Endothelial cell of umbilical vein (primary cell): ENCODE data around the gene VAV2. TPM values are rescaled to one million over a fixed set of nuclear protein-coding genes. Genes with fewer than 3 reads are reported as not detected.

Source experiments
- BruUV-seq: library from RNA; stranded (reverse); fragments of 400-500 nt; replicated peaks from 2 replicates; lab custom pipeline; 2021; lab: Mats Ljungman, UMichigan
- CTCF ChIA-PET: fragments of 300-600, 350-600 bp; sonication (Branson Sonifier 250); formaldehyde crosslinking; loops from one replicate; lab custom pipeline; 2021; ENCODE audit warnings: antibody characterized with exemption, inconsistent platforms; lab: Charles Lee
- POLR2A ChIA-PET: fragments of 300-600, 350-600 bp; sonication (Branson Sonifier 250); formaldehyde crosslinking; loops from one replicate; lab custom pipeline; 2021; ENCODE audit warnings: antibody characterized with exemption, inconsistent platforms; lab: Charles Lee
- DNase-seq: peaks from one replicate; pipeline ENCODE4 v3.0.0-alpha.2; 2011; ENCODE audit warnings: low read depth, low spot score
- FAIRE-seq: peaks from 2 replicates; lab custom pipeline; 2011; peaks lifted over from hg19 to GRCh38; lab: Jason Lieb, UNC
- H2AFZ ChIP-seq: 2 replicates; pipeline ENCODE4 v1.6.0; 2012; ENCODE audit warnings: low read depth, low read length, control low read depth, inconsistent platforms
- H3K27ac ChIP-seq: 2 replicates; pipeline ENCODE4 v1.5.1; 2011; ENCODE audit warnings: low read depth, mild to moderate bottlenecking, control low read depth, low read length, moderate library complexity; ENCODE audit not compliant: insufficient read depth
- H3K27me3 ChIP-seq, 2 experiments: 2 replicates each; pipeline versions ENCODE4 v1.6.0 to v1.6.1; 2011; ENCODE audit warnings: low read length in 2 of 2, mixed read lengths in 1 of 2; ENCODE audit not compliant: control insufficient read depth in 2 of 2, insufficient read depth in 2 of 2
- H3K36me3 ChIP-seq, 2 experiments: 2 replicates in 1 of 2; 3 replicates in 1 of 2; pipeline ENCODE4 v1.5.1; 2011; ENCODE audit warnings: low read length in 2 of 2, mild to moderate bottlenecking in 1 of 2, moderate library complexity in 1 of 2; ENCODE audit not compliant: control insufficient read depth in 2 of 2, insufficient read depth in 2 of 2; ENCODE audit errors: extremely low read depth in 1 of 2
- H3K4me1 ChIP-seq: 3 replicates; pipeline ENCODE4 v1.5.1; 2011; ENCODE audit warnings: mild to moderate bottlenecking, low read length; ENCODE audit not compliant: control insufficient read depth, insufficient read depth; ENCODE audit errors: extremely low read depth
- H3K4me2 ChIP-seq: 2 replicates; pipeline ENCODE4 v1.6.1; 2011; ENCODE audit warnings: low read length, control low read depth, mixed read lengths; ENCODE audit not compliant: insufficient read depth
- H3K4me3 ChIP-seq, 3 experiments: fragments of 200-600 bp in 1 of 3; sonication (generic), shearing (Covaris generic) in 1 of 3; replicated peaks in 1 of 3; 2 replicates each; pipeline ENCODE4 v1.5.1; 2011 to 2016; ENCODE audit warnings: control low read depth in 3 of 3, low read length in 3 of 3, mild to moderate bottlenecking in 2 of 3, inconsistent platforms in 1 of 3, low read depth in 1 of 3, moderate library complexity in 1 of 3; ENCODE audit not compliant: insufficient read depth in 1 of 3
- H3K79me2 ChIP-seq: 2 replicates; pipeline ENCODE4 v1.6.0; 2012; ENCODE audit warnings: low read length, inconsistent platforms; ENCODE audit not compliant: control insufficient read depth, insufficient read depth
- H3K9ac ChIP-seq: replicated peaks from 2 replicates; pipeline ENCODE3; 2011; ENCODE audit warnings: low read length, control low read depth; ENCODE audit not compliant: insufficient read depth; ENCODE audit errors: extremely low read depth
- H3K9me1 ChIP-seq: replicated peaks from 3 replicates; pipeline ENCODE4 v1.6.0; 2011; ENCODE audit warnings: mild to moderate bottlenecking, low read length; ENCODE audit not compliant: control insufficient read depth, insufficient read depth; ENCODE audit errors: extremely low read depth
- H3K9me3 ChIP-seq: replicated peaks from 2 replicates; pipeline ENCODE4 v1.5.1; 2012; ENCODE audit warnings: low read length, inconsistent platforms; ENCODE audit not compliant: control insufficient read depth, insufficient read depth
- H4K20me1 ChIP-seq: replicated peaks from 2 replicates; pipeline ENCODE3; 2011; ENCODE audit warnings: mild to moderate bottlenecking, low read length; ENCODE audit not compliant: control insufficient read depth, insufficient read depth; ENCODE audit errors: extremely low read depth
- CTCF ChIP-seq, 2 donors: IDR thresholded peaks; 1 replicate in 1 of 2; 2 replicates in 1 of 2; pipeline ENCODE4 v1.5.1; 2011; ENCODE audit warnings: low read length in 2 of 2, mild to moderate bottlenecking in 2 of 2, moderate library complexity in 2 of 2, control low read depth in 1 of 2, inconsistent platforms in 1 of 2, low read depth in 1 of 2; ENCODE audit not compliant: insufficient read depth in 1 of 2; ENCODE audit errors: extremely low read depth in 1 of 2
- EZH2 ChIP-seq: IDR thresholded peaks from 2 replicates; pipeline ENCODE4 v1.6.1; 2012; ENCODE audit warnings: borderline replicate concordance, low read depth, mild to moderate bottlenecking, moderate library complexity, low read length, inconsistent platforms; ENCODE audit not compliant: severe bottlenecking
- FOS ChIP-seq: IDR thresholded peaks from 2 replicates; pipeline ENCODE4 v1.6.1; 2011; ENCODE audit warnings: mild to moderate bottlenecking, low read length, moderate library complexity, borderline replicate concordance; ENCODE audit not compliant: insufficient read depth
- GATA2 ChIP-seq: IDR thresholded peaks from 2 replicates; pipeline ENCODE4 v1.7.0; 2011; ENCODE audit warnings: low read depth, mild to moderate bottlenecking, moderate library complexity, mixed read lengths, low read length; ENCODE audit not compliant: insufficient read length, insufficient read depth
- JUN ChIP-seq: IDR thresholded peaks from 2 replicates; pipeline ENCODE4 v1.6.1; 2011; ENCODE audit warnings: borderline replicate concordance, low read depth; ENCODE audit not compliant: insufficient read length, insufficient read depth
- MYC ChIP-seq: IDR thresholded peaks from one replicate; pipeline ENCODE4 v1.6.1; 2011; ENCODE audit warnings: mild to moderate bottlenecking, low read depth, low read length
- POLR2A ChIP-seq: IDR thresholded peaks from 2 replicates; pipeline ENCODE4 v1.6.1; 2012; ENCODE audit warnings: low read depth, mild to moderate bottlenecking, control low read depth, low read length
- POLR2AphosphoS5 ChIP-seq: IDR thresholded peaks from 2 replicates; pipeline ENCODE4 v1.6.1; 2012; ENCODE audit warnings: low read depth, mild to moderate bottlenecking, control low read depth, low read length, moderate library complexity; ENCODE audit not compliant: insufficient read depth
- dilution Hi-C: fragments of 300-500 bp; cut with MboI; formaldehyde crosslinking; loops from one replicate; pipeline ENCODE4 v1.15.0; 2019; ENCODE audit warnings: low sequenced_read_pairs; ENCODE audit not compliant: extremely low pct_ligation_motif_present
- intact Hi-C: fragments of 100-400 bp; cut with micrococcal nuclease; formaldehyde crosslinking; loops from one replicate; pipeline ENCODE4 v1.10.0; 2022
- polyA plus RNA-seq, 4 experiments: library from polyadenylated mRNA; depleted of rRNA in 3 of 4; stranded (reverse) in 3 of 4; unstranded in 1 of 4; fragments of >200 nt; gene quantifications; 2 replicates each; pipeline versions ENCODE4 v1.2.1 to v1.2.3, GENCODE V29; 2011 to 2012; ENCODE audit warnings: missing spikeins in 1 of 4
- total RNA-seq: library from RNA; stranded (reverse); gene quantifications from 2 replicates; pipeline ENCODE4 v1.2.3, GENCODE V29; 2021
- TF ChIP-seq, protein P1 (sequence below): IDR thresholded peaks from 2 replicates; pipeline ENCODE4 v1.6.1; 2011; ENCODE audit not compliant: insufficient read depth, insufficient read length

Gene VAV2
- total and polyA plus RNA-seq, 2 donors (not counting 3 experiments of a cell fraction or from before 2014, with no cell fraction given), result 10.6 to 30.6 TPM

DNA sequence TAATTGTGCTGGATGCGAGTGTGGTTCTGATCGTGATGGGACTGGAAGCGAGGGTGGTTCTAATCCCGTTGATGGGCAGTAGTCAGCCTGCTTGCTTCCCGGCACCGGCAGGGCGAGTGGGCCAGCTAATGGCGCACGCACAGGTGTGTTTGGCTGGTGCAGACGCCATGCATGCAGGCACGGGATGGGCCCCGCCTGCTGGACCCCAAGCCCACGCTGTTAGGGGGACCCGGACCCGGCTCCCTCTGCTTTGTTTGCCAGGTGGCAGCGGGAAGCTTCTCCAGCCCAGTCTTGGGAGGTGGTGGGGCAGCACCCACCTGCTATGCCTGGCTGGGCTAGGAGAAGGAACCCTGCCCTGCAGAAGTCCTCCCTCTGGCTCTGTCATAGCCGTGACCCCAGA is 70.3 kb downstream of the VAV2 start:
- Histone ChIP-seq H3K4me1 (no peaks in the 10 kb centered on the region), H3K36me3 (no peaks in the 10 kb centered on the region), H3K4me3 (no peak overlapping the region), H3K9me3 (no peaks in the 10 kb centered on the region), H3K9me1 (no peaks in the 10 kb centered on the region), H3K4me2 (no peak overlapping the region), H3K27me3 (no peaks in the 10 kb centered on the region), H3K9ac (no peak overlapping the region), H4K20me1 (peaks cover 3% of the 10 kb centered on the region), H3K79me2 (peaks cover 26% of the 10 kb centered on the region), H2AFZ (no peak overlapping the region), H3K27ac (no peak overlapping the region)
- ChIA-PET POLR2A (no interaction called here), CTCF (no interaction called here)
- no TSS peak for BruUV-seq
- dilution Hi-C loops, result no loop called here
- DNase-seq, result no peak
- FAIRE-seq, result no peak
- TF ChIP-seq EZH2 (no peak), CTCF (IDR thresholded peaks at IDR 0.05; ENCODE audit: extremely low read depth in 1 of 2, insufficient read depth in 1 of 2, low read depth in 1 of 2, low read length in 2 of 2) (no peak), JUN (no peak), POLR2A (no peak)
- TF ChIP-seq, protein P1, sequence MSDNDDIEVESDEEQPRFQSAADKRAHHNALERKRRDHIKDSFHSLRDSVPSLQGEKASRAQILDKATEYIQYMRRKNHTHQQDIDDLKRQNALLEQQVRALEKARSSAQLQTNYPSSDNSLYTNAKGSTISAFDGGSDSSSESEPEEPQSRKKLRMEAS, result no peak
- intact Hi-C loops, result no loop called here

DNA sequence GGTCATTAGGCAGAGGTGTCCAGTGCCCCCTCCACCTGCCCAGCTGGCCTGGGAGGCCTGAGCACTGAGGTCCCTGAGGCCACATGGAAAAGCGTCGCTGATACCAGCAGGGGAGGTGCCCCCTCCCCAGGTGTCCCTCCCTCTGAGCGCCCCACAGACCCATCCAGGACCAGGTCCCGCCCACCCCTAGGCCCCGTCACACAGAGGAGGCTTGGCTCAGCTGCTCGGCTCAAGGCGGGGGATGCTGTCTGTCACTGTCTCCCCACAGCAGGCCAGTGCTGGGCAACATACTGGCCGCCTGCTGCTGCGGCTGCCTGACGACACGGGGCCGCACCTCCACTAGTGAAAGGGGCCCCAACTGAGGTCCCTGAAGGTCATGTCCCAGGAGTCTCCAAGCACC is 71.7 kb downstream of the VAV2 start:
- no peak for TF ChIP-seq GATA2
- no peak for TF ChIP-seq POLR2A
- TF ChIP-seq EZH2, result no peak
- TF ChIP-seq POLR2AphosphoS5, result no peak
- TF ChIP-seq FOS, result no peak
- TF ChIP-seq, protein P1, result no peak
- no peak for TF ChIP-seq JUN
- no peak for TF ChIP-seq MYC
- no peak for TF ChIP-seq CTCF (IDR thresholded peaks at IDR 0.05; ENCODE audit: extremely low read depth in 1 of 2, insufficient read depth in 1 of 2, low read depth in 1 of 2, low read length in 2 of 2)
- Histone ChIP-seq H3K4me3 (no peak overlapping the region), H3K4me1 (no peaks in the 10 kb centered on the region), H3K27me3 (no peaks in the 10 kb centered on the region), H3K9me1 (no peaks in the 10 kb centered on the region), H4K20me1 (peaks cover 3% of the 10 kb centered on the region), H3K9me3 (no peaks in the 10 kb centered on the region), H2AFZ (no peak overlapping the region), H3K36me3 (no peaks in the 10 kb centered on the region), H3K79me2 (peaks cover 23% of the 10 kb centered on the region), H3K4me2 (no peak overlapping the region), H3K9ac (no peak overlapping the region), H3K27ac (no peak overlapping the region)
- dilution Hi-C loops, result no loop called here
- ChIA-PET CTCF (interaction anchor here (1.6 kb wide), 1 partner anchor 15 kb away, joined by 3 read pairs; no protein-coding TSS in a partner anchor), POLR2A (no interaction called here)
- no peak for DNase-seq
- intact Hi-C loops, result no loop called here
- BruUV-seq, result no TSS peak
- no peak for FAIRE-seq
